ENCODE data around the gene UVRAG.

GRCh38 chr11:75822541-75822940, 7.5 kb downstream of the UVRAG start:
- TF ChIP-seq CTCF (IDR thresholded peaks at IDR 0.05 in 4 of 5, conservative IDR thresholded peaks at IDR 0.05 in 1 of 5) (no peak), POLR2A (IDR thresholded peaks at IDR 0.05) (no peak)

All from gastrocnemius medialis (tissue), 4 donors.